Trophoblast cell (in vitro differentiated cells and primary cell): Measurements from ENCODE around the gene PSORS1C1.

ENCODE experiments used
- DNase-seq, 2 donors: peaks; one replicate each; pipeline ENCODE4 v3.0.0-alpha.2; 2016
- H2AFZ ChIP-seq: 2 replicates; pipeline ENCODE4 v1.6.1; 2013; ENCODE audit warnings: low read length, moderate library complexity, mild to moderate bottlenecking; ENCODE audit not compliant: insufficient read depth, poor library complexity
- H2AK5ac ChIP-seq: 2 replicates; pipeline ENCODE4 v1.6.1; 2013; ENCODE audit warnings: mild to moderate bottlenecking, low read length
- H2BK120ac ChIP-seq: 2 replicates; pipeline ENCODE4 v1.6.1; 2013; ENCODE audit warnings: low read length, mild to moderate bottlenecking, moderate library complexity; ENCODE audit not compliant: insufficient read depth, poor library complexity
- H2BK12ac ChIP-seq: 2 replicates; pipeline ENCODE4 v1.6.1; 2013; ENCODE audit warnings: mild to moderate bottlenecking, low read length, moderate library complexity
- H2BK5ac ChIP-seq: 2 replicates; pipeline ENCODE4 v1.6.1; 2013; ENCODE audit warnings: low read length, low read depth, moderate library complexity, mild to moderate bottlenecking; ENCODE audit not compliant: poor library complexity
- H3K14ac ChIP-seq: 2 replicates; pipeline ENCODE4 v1.6.1; 2013; ENCODE audit warnings: mild to moderate bottlenecking, low read length
- H3K18ac ChIP-seq: 2 replicates; pipeline ENCODE4 v1.6.1; 2013; ENCODE audit warnings: mild to moderate bottlenecking, low read length
- H3K23ac ChIP-seq: 2 replicates; pipeline ENCODE4 v1.6.1; 2013; ENCODE audit warnings: low read length
- H3K27ac ChIP-seq: 2 replicates; pipeline ENCODE4 v1.5.1; 2013; ENCODE audit warnings: low read depth, mild to moderate bottlenecking, inconsistent platforms, low read length, moderate library complexity
- H3K27me3 ChIP-seq: 2 replicates; pipeline ENCODE4 v1.6.1; 2013; ENCODE audit warnings: inconsistent platforms, mild to moderate bottlenecking, low read length, moderate library complexity; ENCODE audit not compliant: insufficient read depth
- H3K36me3 ChIP-seq, 2 experiments: 1 replicate in 1 of 2; 2 replicates in 1 of 2; pipeline ENCODE4 v1.6.1; 2013; ENCODE audit warnings: low read length in 2 of 2, mild to moderate bottlenecking in 2 of 2, moderate library complexity in 1 of 2; ENCODE audit not compliant: insufficient read depth in 2 of 2, control insufficient read depth in 1 of 2
- H3K4ac ChIP-seq: 2 replicates; pipeline ENCODE4 v1.6.1; 2013; ENCODE audit warnings: low read depth, mild to moderate bottlenecking, low read length, moderate library complexity
- H3K4me1 ChIP-seq, 2 experiments: 1 replicate in 1 of 2; 2 replicates in 1 of 2; pipeline ENCODE4 v1.6.1; 2013; ENCODE audit warnings: low read length in 2 of 2, mild to moderate bottlenecking in 2 of 2, moderate library complexity in 1 of 2; ENCODE audit not compliant: insufficient read depth in 2 of 2, control insufficient read depth in 1 of 2
- H3K4me2 ChIP-seq: 2 replicates; pipeline ENCODE4 v1.6.1; 2013; ENCODE audit warnings: inconsistent platforms, mild to moderate bottlenecking, low read length, moderate library complexity
- H3K4me3 ChIP-seq: 2 replicates; pipeline ENCODE4 v1.5.1; 2013; ENCODE audit warnings: mild to moderate bottlenecking, low read depth, low read length, inconsistent platforms
- H3K79me1 ChIP-seq: one replicate; pipeline ENCODE4 v1.6.1; 2013; ENCODE audit warnings: low read length
- H3K79me2 ChIP-seq: 2 replicates; pipeline ENCODE4 v1.6.1; 2013; ENCODE audit warnings: low read length, mild to moderate bottlenecking; ENCODE audit not compliant: control insufficient read depth, insufficient read depth, poor library complexity
- H3K9ac ChIP-seq: 2 replicates; pipeline ENCODE4 v1.6.1; 2013; ENCODE audit warnings: mild to moderate bottlenecking, low read length
- H3K9me3 ChIP-seq: 2 replicates; pipeline ENCODE4 v1.6.1; 2013; ENCODE audit warnings: low read depth, mild to moderate bottlenecking, control low read depth, inconsistent platforms, low read length; ENCODE audit not compliant: insufficient read depth
- H4K12ac ChIP-seq: 2 replicates; pipeline ENCODE4 v1.6.1; 2013; ENCODE audit warnings: low read depth, mild to moderate bottlenecking, low read length, moderate library complexity
- H4K8ac ChIP-seq: 2 replicates; pipeline ENCODE4 v1.6.1; 2013; ENCODE audit warnings: low read depth, mild to moderate bottlenecking, low read length, moderate library complexity
- H4K91ac ChIP-seq: one replicate; pipeline ENCODE4 v1.6.1; 2013; ENCODE audit warnings: low read depth, mild to moderate bottlenecking, low read length, moderate library complexity
- WGBS: extraction: QIAGEN DNeasy Blood & Tissue Kit; methylation state at CpG from one replicate; pipeline ENCODE4 v1.1.7; 2013; ENCODE audit warnings: missing lambda C conversion rate; ENCODE audit not compliant: insufficient read length, insufficient coverage; ENCODE audit errors: extremely low coverage; 5-methylcytosine and 5-hydroxymethylcytosine counted together

The PSORS1C1 gene

DNA sequence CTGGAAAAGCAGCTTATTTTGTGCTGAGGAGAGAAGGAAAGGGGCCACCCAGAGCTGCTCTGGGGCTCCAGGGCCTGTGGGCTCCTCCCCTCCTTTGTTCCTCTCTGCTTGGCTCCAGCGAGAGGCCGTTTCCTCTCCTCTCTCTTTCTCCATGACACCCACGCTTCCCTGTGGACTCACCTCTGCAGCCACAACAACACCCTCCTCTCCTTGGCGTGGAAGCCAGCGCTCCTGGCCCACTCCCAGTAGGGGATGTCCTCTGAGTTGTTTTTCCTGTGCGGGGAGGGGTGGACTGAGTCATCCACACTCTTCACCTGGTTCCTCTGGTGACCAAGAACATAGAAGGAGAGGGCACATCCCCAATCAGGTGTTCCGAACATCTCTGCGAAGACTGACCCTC, 10.6 kb downstream of the PSORS1C1 start:
- Histone ChIP-seq H2BK5ac (no peak overlapping the region), H3K79me2 (no peaks in the 10 kb centered on the region), H3K36me3 (no peaks in the 10 kb centered on the region), H3K79me1 (no peaks in the 10 kb centered on the region), H3K4me2 (no peak overlapping the region), H3K27ac (no peak overlapping the region), H3K4ac (no peak overlapping the region), H2AK5ac (no peak overlapping the region), H3K9ac (no peak overlapping the region), H3K14ac (no peak overlapping the region), H4K91ac (no peak overlapping the region), H2BK120ac (no peak overlapping the region), H2BK12ac (no peak overlapping the region), H3K9me3 (no peaks in the 10 kb centered on the region), H3K4me3 (no peak overlapping the region), H3K18ac (no peak overlapping the region), H3K23ac (no peak overlapping the region), H3K4me1 (peaks cover 0 to 2% of the 10 kb centered on the region in 2 experiments), H3K27me3 (no peaks in the 10 kb centered on the region), H2AFZ (no peak overlapping the region), H4K12ac (no peak overlapping the region), H4K8ac (no peak overlapping the region)
- no CpG with 5 or more reads among the region's 8 CpGs for WGBS
- no peak for DNase-seq

DNA sequence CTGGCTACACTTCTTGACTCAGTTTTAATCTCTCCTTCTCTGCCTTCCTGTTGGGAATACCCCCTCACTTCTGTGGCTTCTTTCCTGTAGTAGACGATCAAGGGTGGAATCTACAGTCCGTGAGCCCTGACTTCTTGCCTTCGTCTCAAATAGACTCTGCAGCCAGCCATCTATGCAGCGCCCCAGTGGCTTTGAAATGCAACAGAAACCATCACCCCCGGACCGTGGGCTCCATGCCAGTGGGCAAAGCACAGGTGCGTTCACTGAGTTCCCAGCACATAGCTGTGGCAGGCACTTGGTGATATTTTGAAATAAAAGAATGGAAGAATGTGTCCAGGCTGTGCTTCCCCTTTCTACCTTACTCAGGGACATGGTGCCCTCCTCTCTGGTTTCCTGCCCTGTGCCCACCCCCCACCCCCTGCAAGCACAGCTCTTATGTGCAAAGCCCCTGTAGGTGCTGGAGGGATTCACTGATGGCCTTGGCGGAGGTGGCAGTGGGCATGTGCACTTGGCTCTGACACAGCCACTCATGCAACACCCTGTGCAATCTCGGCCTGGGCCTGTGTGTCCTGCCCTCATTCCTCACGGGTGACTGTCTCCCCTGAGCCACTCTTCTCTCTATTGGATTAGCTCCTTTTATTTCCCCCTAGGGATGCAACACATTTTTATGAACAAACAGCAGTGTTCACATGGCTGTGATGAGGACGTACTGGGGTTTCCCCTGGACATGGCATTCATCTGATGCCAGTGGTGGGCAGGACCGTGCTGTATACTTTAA, 11.2 kb downstream of the PSORS1C1 start:
- Histone ChIP-seq H3K14ac (no peak overlapping the region), H3K36me3 (no peaks in the 10 kb centered on the region), H4K12ac (no peak overlapping the region), H2BK5ac (no peak overlapping the region), H3K79me1 (no peaks in the 10 kb centered on the region), H3K4ac (no peak overlapping the region), H2BK12ac (no peak overlapping the region), H3K79me2 (no peaks in the 10 kb centered on the region), H3K4me2 (no peak overlapping the region), H2AFZ (no peak overlapping the region), H4K8ac (no peak overlapping the region), H3K27ac (no peak overlapping the region), H2BK120ac (no peak overlapping the region), H2AK5ac (no peak overlapping the region), H3K9me3 (no peaks in the 10 kb centered on the region), H4K91ac (no peak overlapping the region), H3K4me3 (no peak overlapping the region), H3K9ac (no peak overlapping the region), H3K4me1 (peaks cover 0 to 2% of the 10 kb centered on the region in 2 experiments), H3K18ac (no peak overlapping the region), H3K23ac (no peak overlapping the region), H3K27me3 (no peaks in the 10 kb centered on the region)
- no CpG with 5 or more reads among the region's 12 CpGs for WGBS
- peak; percentile 16 to 24 for DNase-seq

GRCh38 chr6:31126396-31127175, 12.0 kb downstream of the PSORS1C1 start:
- Histone ChIP-seq H3K9ac (no peak overlapping the region), H3K4me2 (no peak overlapping the region), H3K79me1 (no peaks in the 10 kb centered on the region), H2BK12ac (no peak overlapping the region), H4K8ac (no peak overlapping the region), H4K12ac (no peak overlapping the region), H3K23ac (no peak overlapping the region), H3K4ac (no peak overlapping the region), H3K14ac (no peak overlapping the region), H2BK120ac (no peak overlapping the region), H3K4me3 (no peak overlapping the region), H3K18ac (no peak overlapping the region), H2AK5ac (no peak overlapping the region), H2AFZ (no peak overlapping the region), H3K27me3 (no peaks in the 10 kb centered on the region), H3K4me1 (peaks cover 0 to 2% of the 10 kb centered on the region in 2 experiments), H2BK5ac (no peak overlapping the region), H3K27ac (no peak overlapping the region), H4K91ac (no peak overlapping the region), H3K9me3 (no peaks in the 10 kb centered on the region), H3K79me2 (no peaks in the 10 kb centered on the region), H3K36me3 (no peaks in the 10 kb centered on the region)
- no peak for DNase-seq
- WGBS: no CpG with 5 or more reads among the region's 16 CpGs

GRCh38 chr6:31128093-31128676, 13.6 kb downstream of the PSORS1C1 start:
- Histone ChIP-seq H4K91ac (no peak overlapping the region), H3K27me3 (no peaks in the 10 kb centered on the region), H2BK12ac (no peak overlapping the region)

More at GRCh38 chr6:31128093-31128676, 13.6 kb downstream of the PSORS1C1 start:
- Histone ChIP-seq H2AK5ac (no peak overlapping the region), H3K18ac (no peak overlapping the region), H2AFZ (no peak overlapping the region), H4K12ac (no peak overlapping the region), H2BK120ac (no peak overlapping the region), H3K4me2 (no peak overlapping the region), H3K9me3 (no peaks in the 10 kb centered on the region), H2BK5ac (no peak overlapping the region), H3K23ac (no peak overlapping the region), H3K79me1 (no peaks in the 10 kb centered on the region), H3K79me2 (no peaks in the 10 kb centered on the region), H3K27ac (no peak overlapping the region), H3K9ac (no peak overlapping the region), H3K4me3 (no peak overlapping the region), H4K8ac (no peak overlapping the region), H3K4ac (no peak overlapping the region), H3K14ac (no peak overlapping the region), H3K36me3 (no peaks in the 10 kb centered on the region), H3K4me1 (peaks cover 0 to 2% of the 10 kb centered on the region in 2 experiments)
- WGBS: no CpG with 5 or more reads among the region's 8 CpGs
- DNase-seq: peak; percentile 67 to 85
